HFFc6 (cell line): ENCODE measurements around the gene TMCO4. TPM values are rescaled to one million over a fixed set of nuclear protein-coding genes. Genes with fewer than 3 reads are reported as not detected.

Experiments used
- DNase-seq: peaks from one replicate; pipeline ENCODE4 v3.0.0-alpha.2; 2018
- H3K27ac Mint-ChIP-seq: 2 replicates; pipeline ENCODE4 v1.8.0; 2020; ENCODE audit warnings: mild to moderate bottlenecking, mixed read lengths
- H3K27me3 Mint-ChIP-seq: 2 replicates; pipeline ENCODE4 v1.8.0; 2021; ENCODE audit warnings: mild to moderate bottlenecking, moderate library complexity, mixed read lengths; ENCODE audit not compliant: insufficient read depth
- H3K36me3 Mint-ChIP-seq: 2 replicates; pipeline ENCODE4 v1.8.0; 2021; ENCODE audit warnings: low read depth, mixed read lengths
- H3K4me1 Mint-ChIP-seq: 2 replicates; pipeline ENCODE4 v1.8.0; 2020; ENCODE audit warnings: low read depth, mixed read lengths
- H3K4me3 Mint-ChIP-seq: 2 replicates; pipeline ENCODE4 v1.8.0; 2020; ENCODE audit warnings: mild to moderate bottlenecking, moderate library complexity, mixed read lengths
- H3K9me3 Mint-ChIP-seq: 2 replicates; pipeline ENCODE4 v1.8.0; 2020; ENCODE audit warnings: mild to moderate bottlenecking, mixed read lengths
- CTCF ChIP-seq: fragments of 200-600 bp; sonication (generic); IDR thresholded peaks from 2 replicates; pipeline ENCODE4 v1.5.0; 2021; ENCODE audit warnings: antibody characterized with exemption, mild to moderate bottlenecking
- total RNA-seq, 6 experiments: library from RNA; stranded (reverse); fragmentation: NEBNext Ultra II Directional; extraction: Animal tissue kit (Norgen Biotek cat#: 25700); gene quantifications; 2 replicates in 1 of 6; 3 replicates in 5 of 6; pipeline ENCODE4 v1.2.3, GENCODE V29; 2021

The TMCO4 gene
- total RNA-seq, 6 experiments from 2014 or later: 17.4 to 30.6 (median 27.8) TPM

DNA sequence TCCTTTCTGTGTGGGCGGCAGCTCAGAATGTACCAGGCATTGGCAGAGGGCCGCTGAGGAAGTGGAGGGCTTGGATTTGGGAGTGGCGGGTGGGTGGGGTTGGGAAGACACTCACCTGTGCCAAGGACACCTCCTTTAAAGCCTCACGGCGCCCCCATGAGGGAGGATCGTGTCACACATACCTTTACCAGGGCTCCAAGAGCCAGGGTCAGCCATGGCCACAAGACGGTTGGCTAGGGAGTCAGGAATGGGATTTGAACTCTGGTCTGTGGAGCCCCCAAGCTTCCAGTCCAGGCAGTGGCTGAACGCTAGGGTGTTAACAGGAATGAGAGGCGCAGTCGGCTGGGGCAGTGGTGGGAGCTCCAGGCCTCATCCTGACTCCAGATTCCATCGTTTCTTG is 151.0 kb downstream of the TMCO4 start:
- Mint-ChIP-seq H3K27ac (peak overlapping the region; percentile 40; the same call in 1 of the 2 replicates), H3K4me1 (peaks cover 66% of the 10 kb centered on the region), H3K4me3 (no peak overlapping the region), H3K27me3 (no peaks in the 10 kb centered on the region; the same call in 1 of the 2 replicates), H3K9me3 (no peaks in the 10 kb centered on the region), H3K36me3 (no peaks in the 10 kb centered on the region)
- no peak for DNase-seq
- TF ChIP-seq CTCF: peak; percentile 76

DNA sequence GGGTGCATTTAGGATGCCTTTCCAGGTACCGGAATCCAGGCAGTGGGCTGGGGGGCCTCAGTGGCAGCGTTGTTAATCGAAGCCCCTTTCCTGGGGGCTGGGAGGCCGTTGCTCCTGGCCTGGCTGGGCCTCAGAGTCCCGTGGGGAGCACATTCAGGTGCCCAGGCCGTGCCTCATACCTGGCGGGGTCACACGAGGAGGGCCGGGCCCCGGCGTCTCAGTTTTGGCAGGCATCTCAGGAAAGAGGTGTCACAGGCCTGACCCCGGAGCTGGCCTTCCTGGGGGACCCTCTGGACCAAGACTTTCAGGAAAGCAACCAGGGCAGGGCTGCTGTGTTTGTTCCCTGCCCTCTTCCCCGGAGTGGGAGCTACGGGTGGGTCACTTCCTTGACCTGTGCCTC is 151.5 kb downstream of the TMCO4 start:
- DNase-seq: no peak
- H3K9me3 Mint-ChIP-seq: no peaks in the 10 kb centered on the region
- TF ChIP-seq CTCF: no peak
- no peaks in the 10 kb centered on the region; the same call in 1 of the 2 replicates for H3K27me3 Mint-ChIP-seq
- no peaks in the 10 kb centered on the region for H3K36me3 Mint-ChIP-seq
- H3K4me3 Mint-ChIP-seq: no peak overlapping the region
- H3K4me1 Mint-ChIP-seq: peaks cover 67% of the 10 kb centered on the region
- H3K27ac Mint-ChIP-seq: no peak overlapping the region

GRCh38 chr1:19647643-19648042 is 152.1 kb downstream of the TMCO4 start:
- TF ChIP-seq CTCF: no peak
- Mint-ChIP-seq H3K27me3 (no peaks in the 10 kb centered on the region; the same call in 1 of the 2 replicates), H3K36me3 (no peaks in the 10 kb centered on the region), H3K9me3 (no peaks in the 10 kb centered on the region), H3K4me1 (peaks cover 73% of the 10 kb centered on the region), H3K4me3 (no peak overlapping the region), H3K27ac (0 out of 2 replicates have a peak overlapping the region, but pooled peaks have one; percentile 32)
- DNase-seq: no peak

DNA sequence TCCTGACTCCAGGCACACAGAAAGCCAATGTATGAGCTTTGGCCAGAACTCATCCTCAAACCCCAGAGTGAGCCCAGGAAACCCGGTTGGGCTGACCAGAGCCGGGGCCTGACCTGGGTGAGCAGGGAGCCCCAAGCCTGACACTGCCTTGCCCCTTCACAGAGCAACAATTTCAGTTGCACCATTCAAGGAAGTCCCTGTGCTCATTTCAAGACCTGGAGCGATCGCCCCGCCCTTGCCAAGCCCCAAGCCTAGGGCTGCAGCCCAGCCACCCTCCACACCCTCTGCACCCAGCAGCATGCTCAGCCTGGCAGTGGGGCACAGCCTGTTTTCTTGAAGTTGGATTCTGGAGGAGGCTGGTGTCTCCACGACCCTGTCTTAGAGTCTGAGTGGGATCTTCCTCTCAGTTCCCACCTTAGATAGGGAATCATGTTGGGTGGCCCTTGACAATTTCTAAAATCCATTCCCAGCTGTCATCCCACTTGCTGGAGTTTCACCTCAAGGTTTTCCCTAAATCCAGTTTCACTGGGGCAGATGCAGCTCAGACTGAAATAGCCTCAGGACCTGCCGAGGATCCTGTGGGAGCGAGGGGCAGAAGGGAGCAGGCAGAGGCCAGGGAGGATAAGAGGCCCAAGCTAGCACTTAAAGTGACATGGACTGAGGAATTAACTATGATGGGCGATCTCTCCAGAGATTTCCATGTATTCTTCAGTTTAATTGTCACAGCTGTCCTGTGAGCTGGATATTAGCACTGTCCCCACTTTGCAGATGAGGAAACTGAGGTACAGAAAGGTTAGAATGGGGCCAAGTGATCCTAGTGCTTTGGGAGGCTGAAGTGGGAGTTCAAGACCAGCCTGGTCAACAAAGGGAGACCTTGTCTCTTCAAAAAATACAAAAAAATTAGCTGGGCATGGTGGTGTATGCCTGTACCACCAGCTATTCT is 153.1 kb downstream of the TMCO4 start:
- Mint-ChIP-seq H3K27ac (peak overlapping the region; percentile 59; the same call in 1 of the 2 replicates), H3K36me3 (no peaks in the 10 kb centered on the region)

More for the DNA sequence above, 153.1 kb downstream of the TMCO4 start:
- DNase-seq: no peak
- no peaks in the 10 kb centered on the region; the same call in 1 of the 2 replicates for H3K27me3 Mint-ChIP-seq
- peaks cover 64% of the 10 kb centered on the region for H3K4me1 Mint-ChIP-seq
- H3K4me3 Mint-ChIP-seq: peak overlapping the region; percentile 98
- H3K9me3 Mint-ChIP-seq: no peaks in the 10 kb centered on the region
- TF ChIP-seq CTCF: no peak
